GM12878 (cell line): ENCODE results near the gene CSNK1G3. TPM values are rescaled to one million over a fixed set of nuclear protein-coding genes. Genes with fewer than 3 reads are reported as not detected.

Experiments used
- ATAC-seq: fragments of 200-7000 bp; cut with Tn5 transposase; 3 replicates; pipeline ENCODE4 v1.9.1; 2020; ENCODE audit warnings: mild to moderate bottlenecking, moderate library complexity
- BruUV-seq: library from RNA; stranded (reverse); fragments of 400-500 nt; replicated peaks from 2 replicates; lab custom pipeline; 2021; lab: Mats Ljungman, UMichigan
- CTCF ChIA-PET: fragments of 300-600 bp; sonication (Branson Sonifier 250); formaldehyde crosslinking; extraction: SDS; loops from one replicate; lab custom pipeline; 2021; ENCODE audit warnings: inconsistent platforms; lab: Yijun Ruan, JAX
- POLR2A ChIA-PET: fragments of 350-600 bp; formaldehyde crosslinking; extraction: SDS; loops from one replicate; lab custom pipeline; 2021; ENCODE audit warnings: inconsistent platforms; lab: Charles Lee
- RAD21 ChIA-PET: fragments of 300-600 bp; sonication (Branson Sonifier 250); formaldehyde crosslinking; loops from one replicate; lab custom pipeline; 2023; ENCODE audit warnings: antibody characterized with exemption; ENCODE audit not compliant: unreplicated experiment; lab: Charles Lee
- SMC1A ChIA-PET: fragments of 300-600 bp; sonication (Branson Sonifier 250); formaldehyde crosslinking; loops from one replicate; lab custom pipeline; 2023; ENCODE audit not compliant: unreplicated experiment, uncharacterized antibody; lab: Charles Lee
- DNase-seq: peaks from one replicate; pipeline ENCODE4 v3.0.0-alpha.2; 2011; ENCODE audit warnings: low read depth, low spot score
- FAIRE-seq: peaks from 3 replicates; lab custom pipeline; 2011; peaks lifted over from hg19 to GRCh38; lab: Jason Lieb, UNC
- H2AFZ ChIP-seq: 2 replicates; pipeline ENCODE4 v1.6.0; 2011; ENCODE audit warnings: low read depth, low read length, control low read depth; ENCODE audit not compliant: control insufficient read depth
- H3K27ac ChIP-seq: 2 replicates; pipeline ENCODE4 v1.5.1; 2011; ENCODE audit warnings: control low read depth; ENCODE audit not compliant: control insufficient read depth, insufficient read depth
- H3K27me3 ChIP-seq, 2 experiments: replicated peaks in 1 of 2; 2 replicates each; pipeline versions ENCODE4 v1.6.0 to v1.6.1; 2011; ENCODE audit warnings: low read length in 1 of 2; ENCODE audit not compliant: control insufficient read depth in 2 of 2, insufficient read depth in 2 of 2
- H3K36me3 ChIP-seq, 2 experiments: 2 replicates each; pipeline ENCODE4 v1.5.1; 2011; ENCODE audit warnings: low read length in 1 of 2; ENCODE audit not compliant: control insufficient read depth in 2 of 2, insufficient read depth in 2 of 2
- H3K4me1 ChIP-seq: 2 replicates; pipeline ENCODE4 v1.6.1; 2011; ENCODE audit warnings: mild to moderate bottlenecking, low read length, moderate library complexity, mixed read lengths; ENCODE audit not compliant: control insufficient read depth, insufficient read depth
- H3K4me2 ChIP-seq: 2 replicates; pipeline ENCODE4 v1.6.0; 2011; ENCODE audit warnings: control low read depth; ENCODE audit not compliant: control insufficient read depth, insufficient read depth
- H3K4me3 ChIP-seq: fragments of 200-600 bp; sonication (generic); 2 replicates; pipeline ENCODE4 v1.5.1; 2016
- H3K79me2 ChIP-seq: 2 replicates; pipeline ENCODE4 v1.6.0; 2011; ENCODE audit warnings: low read length; ENCODE audit not compliant: control insufficient read depth, insufficient read depth
- H3K9ac ChIP-seq: 2 replicates; pipeline ENCODE4 v1.8.0; 2011; ENCODE audit warnings: low read length, control low read depth, mixed read lengths; ENCODE audit not compliant: control insufficient read depth, insufficient read depth
- H3K9me3 ChIP-seq: replicated peaks from 3 replicates; pipeline ENCODE4 v1.5.1; 2011; ENCODE audit warnings: mild to moderate bottlenecking, low read length; ENCODE audit not compliant: control insufficient read depth, insufficient read depth
- H4K20me1 ChIP-seq: 2 replicates; pipeline ENCODE4 v1.6.0; 2011; ENCODE audit not compliant: control insufficient read depth, insufficient read depth
- ASH2L ChIP-seq: fragments of 300-600, 200-600 bp; sonication (generic); IDR thresholded peaks from 2 replicates; pipeline ENCODE4 v1.6.1; 2017; ENCODE audit warnings: low read depth, mild to moderate bottlenecking, borderline replicate concordance
- EED ChIP-seq: sonication (generic); IDR thresholded peaks from 2 replicates; pipeline ENCODE4 v1.6.1; 2016; ENCODE audit warnings: antibody characterized with exemption, low read depth
- EP300 ChIP-seq, 2 experiments: fragments of 150-350 bp in 1 of 2; IDR thresholded peaks; 2 replicates each; pipeline ENCODE4 v1.6.1; 2011 to 2012; ENCODE audit warnings: low read depth in 2 of 2, low read length in 2 of 2, borderline replicate concordance in 1 of 2, improper control_type of control experiment in 1 of 2, inconsistent platforms in 1 of 2; ENCODE audit not compliant: control insufficient read depth in 1 of 2
- NFXL1 ChIP-seq: fragments of 450-650 bp; IDR thresholded peaks from 2 replicates; pipeline ENCODE4 v1.6.1; 2017; ENCODE audit warnings: antibody characterized with exemption, mild to moderate bottlenecking, borderline replicate concordance
- RBBP5 ChIP-seq: fragments of 200-600 bp; sonication (generic); conservative IDR thresholded peaks from 2 replicates; pipeline ENCODE4 v1.6.1; 2016
- REST ChIP-seq: IDR thresholded peaks from 2 replicates; pipeline ENCODE4 v1.6.1; 2012; ENCODE audit warnings: mild to moderate bottlenecking, low read depth, low read length
- SMAD5 ChIP-seq: IDR thresholded peaks from 2 replicates; pipeline ENCODE4 v1.6.1; 2016; ENCODE audit warnings: antibody characterized with exemption, low read depth
- WRNIP1 ChIP-seq: IDR thresholded peaks from 2 replicates; pipeline ENCODE4 v1.6.1; 2011; ENCODE audit warnings: low read depth, low read length, improper control_type of control experiment, borderline replicate concordance
- WGBS: methylation state at CpG from one replicate; pipeline ENCODE4 v1.1.6; 2016; ENCODE audit warnings: low lambda C conversion rate; ENCODE audit not compliant: insufficient replicate concordance, insufficient coverage; ENCODE audit errors: missing lambda C conversion rate; 5-methylcytosine and 5-hydroxymethylcytosine counted together
- in situ Hi-C: fragments of 300-500 bp; cut with MboI; formaldehyde crosslinking; loops from 9 replicates; pipeline ENCODE4 v1.14.3; 2018; ENCODE audit warnings: mixed read lengths
- intact Hi-C: fragments of 100-400 bp; cut with micrococcal nuclease; formaldehyde crosslinking; loops from one replicate; pipeline ENCODE4 v1.14.2; 2022; ENCODE audit not compliant: unreplicated experiment
- polyA plus RNA-seq, 11 experiments: library from polyadenylated mRNA; depleted of rRNA in 4 of 11; unstranded in 6 of 11; stranded (reverse) in 5 of 11; fragments of >200 nt; fragmentation: Nextera tagmentation in 4 of 11; fragmentation: Illumina TruSeq in 1 of 11; extraction: Ambion mirVana in 4 of 11; extraction: Trizol in 1 of 11; gene quantifications; 1 replicate in 1 of 11; 2 replicates in 10 of 11; pipeline versions ENCODE4 v1.2.1 to v1.2.3, GENCODE V29; 2011 to 2016; ENCODE audit warnings: inconsistent platforms in 2 of 11, missing spikeins in 2 of 11, low read depth in 1 of 11
- total RNA-seq, 4 experiments: library from RNA; depleted of rRNA in 3 of 4; stranded (reverse); fragments of >200 nt in 3 of 4; fragmentation: Illumina TruSeq in 1 of 4; extraction: Trizol in 1 of 4; gene quantifications; 2 replicates each; pipeline versions ENCODE4 v1.2.1 to v1.2.3, GENCODE V29; 2013 to 2021

The CSNK1G3 gene
- total and polyA plus RNA-seq, 10 of the 15 experiments (the other 5 are each of a cell fraction or from before 2014, with no cell fraction given) = 7.4 to 24.1 (median 17.9) TPM

GRCh38 chr5:123557907-123558306 is 45.9 kb downstream of the CSNK1G3 start:
- no peak overlapping the region for H3K4me2 ChIP-seq
- CTCF ChIA-PET = interaction anchor here (1.6 kb wide), 1 partner anchor 53 kb away, joined by 4 read pairs; no protein-coding TSS in a partner anchor
- ATAC-seq (0 out of 3 replicates have a peak, but pooled peaks have one; percentile 25), FAIRE-seq (no peak), DNase-seq (no peak)
- BruUV-seq = no TSS peak
- H2AFZ ChIP-seq = no peak overlapping the region
- intact Hi-C loops (no loop called here), in situ Hi-C loops (no loop called here)
- H3K4me1 ChIP-seq = no peaks in the 10 kb centered on the region
- POLR2A ChIA-PET = no interaction called here
- H3K27me3 ChIP-seq = no peaks in the 10 kb centered on the region
- no peaks in the 10 kb centered on the region for H3K9me3 ChIP-seq
- WGBS = 98% methylated on average over 3 of the region's 3 CpGs
- no peaks in the 10 kb centered on the region for H4K20me1 ChIP-seq
- no peak for TF ChIP-seq SMAD5
- TF ChIP-seq ASH2L = no peak
- no peak for TF ChIP-seq NFXL1
- TF ChIP-seq EED = no peak
- TF ChIP-seq RBBP5 = no peak
- TF ChIP-seq WRNIP1 = no peak
- no peak for TF ChIP-seq EP300 (IDR thresholded peaks at IDR 0.05; ENCODE audit: borderline replicate concordance in 1 of 2, control insufficient read depth in 1 of 2, low read depth in 2 of 2, low read length in 2 of 2)
- no peak for TF ChIP-seq REST
- SMC1A ChIA-PET = interaction anchor here (1.0 to 1.2 kb wide), 2 partner anchors 8 to 130 kb away, joined by 3 to 4 read pairs; no protein-coding TSS in a partner anchor
- H3K27ac ChIP-seq = no peak overlapping the region
- no peaks in the 10 kb centered on the region; a peak in 1 of 4 replicates for H3K36me3 ChIP-seq
- RAD21 ChIA-PET = no interaction called here
- no peak overlapping the region for H3K4me3 ChIP-seq
- H3K79me2 ChIP-seq = no peaks in the 10 kb centered on the region; the same call in 1 of the 2 replicates
- H3K9ac ChIP-seq = no peak overlapping the region
